GM12878 (cell line): ENCODE data around the gene SYNPR. TPM values are rescaled to one million over a fixed set of nuclear protein-coding genes. Genes with fewer than 3 reads are reported as not detected.

ENCODE experiments used
- ATAC-seq: fragments of 200-7000 bp; cut with Tn5 transposase; 3 replicates; pipeline ENCODE4 v1.9.1; 2020; ENCODE audit warnings: mild to moderate bottlenecking, moderate library complexity
- BruUV-seq: library from RNA; stranded (reverse); fragments of 400-500 nt; replicated peaks from 2 replicates; lab custom pipeline; 2021; lab: Mats Ljungman, UMichigan
- CTCF ChIA-PET: fragments of 300-600 bp; sonication (Branson Sonifier 250); formaldehyde crosslinking; extraction: SDS; loops from one replicate; lab custom pipeline; 2021; ENCODE audit warnings: inconsistent platforms; lab: Yijun Ruan, JAX
- POLR2A ChIA-PET: fragments of 350-600 bp; formaldehyde crosslinking; extraction: SDS; loops from one replicate; lab custom pipeline; 2021; ENCODE audit warnings: inconsistent platforms; lab: Charles Lee
- RAD21 ChIA-PET: fragments of 300-600 bp; sonication (Branson Sonifier 250); formaldehyde crosslinking; loops from one replicate; lab custom pipeline; 2023; ENCODE audit warnings: antibody characterized with exemption; ENCODE audit not compliant: unreplicated experiment; lab: Charles Lee
- SMC1A ChIA-PET: fragments of 300-600 bp; sonication (Branson Sonifier 250); formaldehyde crosslinking; loops from one replicate; lab custom pipeline; 2023; ENCODE audit not compliant: unreplicated experiment, uncharacterized antibody; lab: Charles Lee
- DNase-seq: peaks from one replicate; pipeline ENCODE4 v3.0.0-alpha.2; 2011; ENCODE audit warnings: low read depth, low spot score
- FAIRE-seq: peaks from 3 replicates; lab custom pipeline; 2011; peaks lifted over from hg19 to GRCh38; lab: Jason Lieb, UNC
- H2AFZ ChIP-seq: 2 replicates; pipeline ENCODE4 v1.6.0; 2011; ENCODE audit warnings: low read depth, low read length, control low read depth; ENCODE audit not compliant: control insufficient read depth
- H3K27ac ChIP-seq: 2 replicates; pipeline ENCODE4 v1.5.1; 2011; ENCODE audit warnings: control low read depth; ENCODE audit not compliant: control insufficient read depth, insufficient read depth
- H3K27me3 ChIP-seq, 2 experiments: replicated peaks in 1 of 2; 2 replicates each; pipeline versions ENCODE4 v1.6.0 to v1.6.1; 2011; ENCODE audit warnings: low read length in 1 of 2; ENCODE audit not compliant: control insufficient read depth in 2 of 2, insufficient read depth in 2 of 2
- H3K36me3 ChIP-seq, 2 experiments: 2 replicates each; pipeline ENCODE4 v1.5.1; 2011; ENCODE audit warnings: low read length in 1 of 2; ENCODE audit not compliant: control insufficient read depth in 2 of 2, insufficient read depth in 2 of 2
- H3K4me1 ChIP-seq: 2 replicates; pipeline ENCODE4 v1.6.1; 2011; ENCODE audit warnings: mild to moderate bottlenecking, low read length, moderate library complexity, mixed read lengths; ENCODE audit not compliant: control insufficient read depth, insufficient read depth
- H3K4me2 ChIP-seq: 2 replicates; pipeline ENCODE4 v1.6.0; 2011; ENCODE audit warnings: control low read depth; ENCODE audit not compliant: control insufficient read depth, insufficient read depth
- H3K4me3 ChIP-seq: fragments of 200-600 bp; sonication (generic); 2 replicates; pipeline ENCODE4 v1.5.1; 2016
- H3K79me2 ChIP-seq: 2 replicates; pipeline ENCODE4 v1.6.0; 2011; ENCODE audit warnings: low read length; ENCODE audit not compliant: control insufficient read depth, insufficient read depth
- H3K9ac ChIP-seq: 2 replicates; pipeline ENCODE4 v1.8.0; 2011; ENCODE audit warnings: low read length, control low read depth, mixed read lengths; ENCODE audit not compliant: control insufficient read depth, insufficient read depth
- H3K9me3 ChIP-seq: replicated peaks from 3 replicates; pipeline ENCODE4 v1.5.1; 2011; ENCODE audit warnings: mild to moderate bottlenecking, low read length; ENCODE audit not compliant: control insufficient read depth, insufficient read depth
- H4K20me1 ChIP-seq: 2 replicates; pipeline ENCODE4 v1.6.0; 2011; ENCODE audit not compliant: control insufficient read depth, insufficient read depth
- BCL3 ChIP-seq: IDR thresholded peaks from 2 replicates; pipeline ENCODE4 v1.6.1; 2011; ENCODE audit warnings: borderline replicate concordance, low read depth, mild to moderate bottlenecking, moderate library complexity, low read length; ENCODE audit not compliant: insufficient read depth, poor library complexity, severe bottlenecking
- CEBPZ ChIP-seq: fragments of 150-350 bp; IDR thresholded peaks from 2 replicates; pipeline ENCODE4 v1.6.1; 2016; ENCODE audit warnings: low read depth, low read length
- E2F8 ChIP-seq: fragments of 450-650 bp; IDR thresholded peaks from 2 replicates; pipeline ENCODE4 v1.6.1; 2018; ENCODE audit warnings: mild to moderate bottlenecking, low read depth, moderate library complexity; ENCODE audit not compliant: partially characterized antibody
- EED ChIP-seq: sonication (generic); IDR thresholded peaks from 2 replicates; pipeline ENCODE4 v1.6.1; 2016; ENCODE audit warnings: antibody characterized with exemption, low read depth
- GATAD2B ChIP-seq: fragments of 450-650 bp; conservative IDR thresholded peaks from 2 replicates; pipeline ENCODE4 v1.6.1; 2017; ENCODE audit warnings: low read depth, mild to moderate bottlenecking, moderate library complexity
- MTA3 ChIP-seq: IDR thresholded peaks from 2 replicates; pipeline ENCODE4 v1.6.1; 2012; ENCODE audit warnings: low read length, inconsistent platforms, borderline replicate concordance
- NR2C1 ChIP-seq: fragments of 450-650 bp; IDR thresholded peaks from 2 replicates; pipeline ENCODE4 v1.6.1; 2017; ENCODE audit warnings: antibody characterized with exemption, mild to moderate bottlenecking, moderate library complexity
- NR2F1 ChIP-seq: fragments of 450-650 bp; conservative IDR thresholded peaks from 2 replicates; pipeline ENCODE4 v1.6.1; 2017; ENCODE audit warnings: mild to moderate bottlenecking
- ZBTB4 ChIP-seq: fragments of 450-650 bp; formaldehyde crosslinking; IDR thresholded peaks from 2 replicates; pipeline ENCODE4 v1.4.0; 2022; ENCODE audit warnings: mild to moderate bottlenecking, moderate library complexity
- WGBS: methylation state at CpG from one replicate; pipeline ENCODE4 v1.1.6; 2016; ENCODE audit warnings: low lambda C conversion rate; ENCODE audit not compliant: insufficient replicate concordance, insufficient coverage; ENCODE audit errors: missing lambda C conversion rate; 5-methylcytosine and 5-hydroxymethylcytosine counted together
- in situ Hi-C: fragments of 300-500 bp; cut with MboI; formaldehyde crosslinking; loops from 9 replicates; pipeline ENCODE4 v1.14.3; 2018; ENCODE audit warnings: mixed read lengths
- intact Hi-C: fragments of 100-400 bp; cut with micrococcal nuclease; formaldehyde crosslinking; loops from one replicate; pipeline ENCODE4 v1.14.2; 2022; ENCODE audit not compliant: unreplicated experiment
- polyA plus RNA-seq, 11 experiments: library from polyadenylated mRNA; depleted of rRNA in 4 of 11; unstranded in 6 of 11; stranded (reverse) in 5 of 11; fragments of >200 nt; fragmentation: Nextera tagmentation in 4 of 11; fragmentation: Illumina TruSeq in 1 of 11; extraction: Ambion mirVana in 4 of 11; extraction: Trizol in 1 of 11; gene quantifications; 1 replicate in 1 of 11; 2 replicates in 10 of 11; pipeline versions ENCODE4 v1.2.1 to v1.2.3, GENCODE V29; 2011 to 2016; ENCODE audit warnings: inconsistent platforms in 2 of 11, missing spikeins in 2 of 11, low read depth in 1 of 11
- total RNA-seq, 4 experiments: library from RNA; depleted of rRNA in 3 of 4; stranded (reverse); fragments of >200 nt in 3 of 4; fragmentation: Illumina TruSeq in 1 of 4; extraction: Trizol in 1 of 4; gene quantifications; 2 replicates each; pipeline versions ENCODE4 v1.2.1 to v1.2.3, GENCODE V29; 2013 to 2021

SYNPR gene
- total and polyA plus RNA-seq, 10 of the 15 experiments (the other 5 are each of a cell fraction or from before 2014, with no cell fraction given), result not detected

GRCh38 chr3:63654931-63655330 is 376.8 kb downstream of the SYNPR start (continued):
- TF ChIP-seq CEBPZ, result no peak
- TF ChIP-seq GATAD2B, result no peak
- no peak for TF ChIP-seq E2F8
- TF ChIP-seq MTA3, result no peak
- TF ChIP-seq, all 136 proteins: peak for 0

- no peaks in the 10 kb centered on the region for H3K4me1 ChIP-seq
- ATAC-seq (no peak), DNase-seq (no peak), FAIRE-seq (no peak)
- BruUV-seq, result no TSS peak
- H2AFZ ChIP-seq, result no peak overlapping the region
- ChIA-PET CTCF (no interaction called here), POLR2A (no interaction called here), SMC1A (no interaction called here), RAD21 (no interaction called here)
- H3K27ac ChIP-seq, result no peak overlapping the region
- no peak overlapping the region for H3K4me2 ChIP-seq
- no peaks in the 10 kb centered on the region for H4K20me1 ChIP-seq
- no peaks in the 10 kb centered on the region for H3K27me3 ChIP-seq
- WGBS, result 6% methylated on average over 4 of the region's 4 CpGs
- H3K79me2 ChIP-seq, result no peaks in the 10 kb centered on the region
- in situ Hi-C loops (no loop called here), intact Hi-C loops (no loop called here)
- no peak overlapping the region for H3K4me3 ChIP-seq
- H3K9ac ChIP-seq, result no peak overlapping the region
- no peaks in the 10 kb centered on the region for H3K36me3 ChIP-seq
- H3K9me3 ChIP-seq, result no peaks in the 10 kb centered on the region
- no peak for TF ChIP-seq BCL3
- TF ChIP-seq NR2F1, result no peak
- TF ChIP-seq EED, result no peak
- no peak for TF ChIP-seq NR2C1
- no peak for TF ChIP-seq ZBTB4 (CRISPR knock-in tag)
These were observed 377.4 kb downstream of the SYNPR start for GRCh38 chr3:63655519-63655918.
